HG03432 (cell line): ENCODE data around the gene KRTAP1-1.
"Not testable (repeated sequence)": the region's sequence is repeated elsewhere in the genome, so short reads cannot be mapped to it uniquely, and the experiment has no call there.

Source experiments
- ATAC-seq: cut with Tn5 transposase; IDR thresholded peaks from one replicate; pipeline ENCODE4 v1.9.1; 2021; ENCODE audit warnings: mild to moderate bottlenecking, moderate library complexity; ENCODE audit not compliant: unreplicated experiment

KRTAP1-1 gene

DNA sequence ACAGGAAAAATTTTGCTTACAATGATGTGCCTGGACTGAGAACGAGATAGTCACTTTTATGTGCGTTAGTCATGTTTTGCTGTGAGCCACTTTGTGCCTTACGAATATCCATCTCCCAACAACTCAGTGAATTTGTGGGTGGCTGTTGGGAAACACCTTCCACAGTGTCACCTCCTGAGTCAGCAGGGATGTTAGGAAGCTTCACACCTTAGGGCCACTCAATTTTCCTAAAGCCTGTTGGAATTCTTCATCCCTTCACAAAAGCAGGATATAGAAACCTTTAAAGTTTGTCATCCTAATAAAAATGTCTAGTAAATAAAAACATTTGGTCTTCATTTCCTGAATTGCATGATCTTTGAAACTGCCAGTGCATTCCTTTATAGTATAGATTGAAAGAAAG is 28.1 kb downstream of the KRTAP1-1 start:
- no peak for ATAC-seq

DNA sequence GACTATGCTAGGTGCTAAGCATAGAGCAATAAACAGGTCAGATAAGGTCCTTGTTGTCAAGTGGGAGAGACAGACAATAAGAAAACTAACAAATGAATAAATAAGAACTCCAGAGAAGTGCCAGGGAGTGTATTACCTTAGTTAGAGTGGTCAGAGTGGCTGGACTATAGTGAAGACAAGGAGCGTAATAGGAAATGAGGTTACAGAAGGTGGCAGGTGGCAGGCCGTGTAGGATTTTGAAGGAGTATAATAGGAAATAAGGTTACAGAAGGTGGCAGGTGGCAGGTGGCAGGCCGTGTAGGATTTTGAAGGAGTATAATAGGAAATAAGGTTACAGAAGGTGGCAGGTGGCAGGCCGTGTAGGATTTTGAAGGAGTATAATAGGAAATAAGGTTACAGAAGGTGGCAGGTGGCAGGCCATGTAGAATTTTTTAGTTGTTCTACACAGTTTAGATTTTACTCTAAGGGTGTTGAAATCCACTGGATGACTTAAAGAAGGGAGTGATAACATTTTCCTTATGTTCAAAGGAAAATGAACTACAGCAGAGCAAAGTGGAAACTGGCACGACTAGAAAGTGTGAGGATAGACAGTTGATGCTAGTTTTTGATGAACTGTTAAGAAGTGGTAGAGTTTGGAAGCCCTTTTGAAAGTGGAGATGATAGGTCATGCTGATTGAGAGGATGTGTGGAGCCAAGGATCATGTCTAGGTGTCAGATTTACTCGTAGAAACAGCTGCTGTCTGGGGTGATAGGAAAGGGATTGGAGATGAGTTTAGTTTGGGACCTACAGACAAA is 28.7 kb downstream of the KRTAP1-1 start:
- no peak for ATAC-seq

DNA sequence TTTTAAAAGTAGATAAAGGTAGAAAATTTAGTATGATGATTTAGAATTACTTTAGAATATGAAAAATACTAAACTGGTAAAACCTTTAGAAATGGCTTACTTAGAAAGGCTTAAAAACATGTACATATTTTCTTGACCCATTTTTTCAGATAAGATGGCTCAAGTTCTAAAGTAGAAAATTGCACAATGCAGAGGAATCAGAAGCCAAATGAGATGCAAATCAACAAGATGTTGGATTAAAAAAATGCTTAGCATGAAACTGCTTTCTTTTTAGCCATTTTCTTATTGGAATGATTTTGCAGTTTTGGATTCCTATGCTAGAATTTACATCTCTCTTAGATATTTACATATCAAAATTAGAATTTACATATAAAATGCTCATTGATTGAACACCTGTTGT is 30.8 kb downstream of the KRTAP1-1 start:
- no peak for ATAC-seq

DNA sequence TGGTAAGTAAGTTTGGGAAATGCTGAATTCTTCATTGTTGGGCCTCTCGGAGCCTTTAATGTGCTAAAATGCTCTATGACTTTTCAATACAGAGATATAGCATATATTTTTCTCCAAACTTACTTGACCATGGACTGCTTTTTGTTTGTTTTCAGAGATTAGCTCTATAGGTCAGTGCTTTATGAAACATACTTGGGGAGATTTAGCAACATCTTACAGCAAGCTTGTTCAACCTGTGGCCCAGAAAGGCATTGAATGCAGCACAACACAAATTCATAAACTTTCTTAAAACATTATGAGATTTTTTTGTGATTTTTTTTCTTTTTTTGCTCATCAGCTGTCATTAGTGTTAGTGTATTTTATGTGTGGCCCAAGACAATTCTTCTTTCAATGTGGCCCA is 31.3 kb downstream of the KRTAP1-1 start:
- ATAC-seq = no peak

DNA sequence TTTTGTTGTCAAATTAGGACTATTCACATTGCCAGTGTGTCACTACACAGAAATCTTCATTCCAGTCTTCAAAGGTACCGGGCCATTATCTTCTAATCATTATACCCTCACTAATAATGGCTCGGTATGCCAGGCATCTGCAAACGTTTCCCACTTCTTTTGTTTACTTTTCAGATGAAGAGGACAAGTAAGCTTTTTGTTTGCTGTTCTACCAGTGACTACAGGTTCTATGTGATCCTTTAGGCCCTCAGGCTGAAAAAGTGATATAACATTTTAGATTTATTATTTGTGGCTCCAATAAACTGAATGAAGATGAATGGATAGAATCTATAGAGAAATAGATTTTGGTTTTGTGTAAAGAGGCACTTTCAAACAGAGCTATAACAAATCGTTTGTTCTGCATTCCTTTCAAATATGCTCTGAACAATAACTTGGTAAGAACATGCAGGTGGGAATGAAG is 31.9 kb downstream of the KRTAP1-1 start:
- no peak for ATAC-seq

DNA sequence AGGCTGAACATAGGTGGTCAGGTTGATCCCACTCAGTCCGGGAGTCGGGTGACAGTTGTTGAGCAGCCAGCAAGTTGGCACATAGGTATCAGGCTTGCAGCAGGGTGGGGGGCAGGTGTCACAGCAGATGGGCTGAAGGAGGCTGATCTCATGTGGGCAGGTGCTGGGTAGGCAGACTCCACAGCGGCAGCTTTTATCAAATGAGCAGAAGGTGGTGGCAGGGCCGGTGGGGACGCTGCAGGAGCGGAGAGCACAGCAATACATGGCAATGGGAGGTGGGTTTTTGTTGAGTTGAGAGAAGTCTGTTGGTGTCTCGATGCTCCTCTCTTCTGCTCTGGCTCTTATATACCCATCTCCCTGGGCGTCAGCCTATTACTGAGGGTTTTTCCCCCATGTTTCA is 32.4 kb downstream of the KRTAP1-1 start, which contains the start of gene KRTAP3-1:
TSS of gene KRTAP3-1 (minus strand) at position 318 of the 400 bp plus-strand sequence. CDS start at position 264, 54 bp downstream.
- ATAC-seq = no peak

DNA sequence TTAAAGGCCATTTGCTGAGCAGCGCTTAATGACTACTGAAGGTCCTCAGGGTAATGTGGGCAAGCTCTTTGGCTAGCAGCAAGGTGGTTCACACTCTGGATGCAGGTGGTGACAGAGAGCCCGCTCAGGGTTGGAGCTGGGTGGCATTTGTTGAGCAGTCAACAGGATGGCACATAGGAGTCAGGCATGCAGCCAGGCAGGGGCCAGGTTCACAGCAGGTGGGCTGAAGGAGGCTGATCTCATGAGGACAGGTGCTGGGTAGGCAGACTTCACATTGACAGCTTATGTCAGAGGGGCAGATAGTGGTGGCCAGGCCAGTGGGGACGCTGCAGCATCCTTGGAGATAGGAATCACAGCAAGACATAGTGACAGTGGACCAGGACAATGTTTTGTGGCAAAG is 36.9 kb downstream of the KRTAP1-1 start:
- no peak for ATAC-seq

DNA sequence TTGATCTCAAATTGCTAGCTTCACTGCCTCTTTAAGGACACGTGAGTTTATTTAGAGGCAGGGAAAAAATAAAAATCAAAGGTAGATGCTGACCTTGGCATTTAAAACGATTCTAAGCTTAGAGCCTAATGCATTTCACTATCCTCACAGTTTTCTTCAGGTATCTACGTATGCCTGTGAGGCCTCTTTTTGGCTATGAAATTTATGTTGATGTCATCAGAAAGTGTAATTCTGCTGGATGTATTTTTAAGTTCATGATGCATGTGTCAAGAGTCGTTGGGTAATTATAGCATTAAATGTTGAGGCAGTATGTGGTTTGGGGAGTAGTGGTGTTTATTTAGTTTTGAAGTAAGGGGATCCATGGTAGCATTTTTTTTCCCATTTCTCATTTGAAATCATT is 37.3 kb downstream of the KRTAP1-1 start:
- ATAC-seq = no peak

DNA sequence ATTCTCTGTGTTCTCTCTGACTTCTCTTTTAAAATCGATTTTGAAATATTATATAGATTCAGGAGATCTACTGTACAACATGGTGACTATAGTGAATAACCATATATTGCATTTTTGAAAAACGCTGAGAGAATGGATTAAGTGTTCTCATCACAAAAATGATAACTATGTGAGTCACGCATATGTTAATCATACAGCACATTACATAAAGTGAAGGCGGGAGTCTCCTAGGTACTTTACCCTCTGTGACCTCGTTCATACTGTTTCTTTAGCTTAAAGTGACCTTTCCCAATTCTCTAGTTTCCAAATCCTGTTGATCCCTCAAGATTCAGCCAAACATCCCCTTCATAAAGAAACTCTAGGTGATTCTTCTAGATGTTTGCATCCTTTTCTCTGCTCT is 38.4 kb downstream of the KRTAP1-1 start:
- no peak for ATAC-seq

DNA sequence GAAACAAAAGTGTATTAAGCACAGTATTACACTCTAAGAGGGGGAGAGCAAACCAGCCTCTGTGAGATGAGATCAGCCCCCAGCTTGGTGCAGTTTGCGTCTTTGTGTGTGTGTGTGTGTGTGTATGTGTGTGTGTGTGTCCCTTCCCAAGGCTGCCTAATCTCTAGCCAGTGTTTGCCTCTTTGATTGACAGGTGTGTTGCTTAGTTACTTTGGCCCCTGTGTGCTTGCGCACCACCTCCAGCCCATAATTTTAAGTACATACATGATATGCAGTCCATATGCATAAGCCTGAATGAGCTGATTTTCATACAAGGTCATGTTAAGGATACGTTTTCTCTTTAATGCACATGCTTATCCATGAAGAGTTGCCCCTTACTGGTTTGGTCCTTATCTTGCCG is 39.5 kb downstream of the KRTAP1-1 start:
- no peak for ATAC-seq

DNA sequence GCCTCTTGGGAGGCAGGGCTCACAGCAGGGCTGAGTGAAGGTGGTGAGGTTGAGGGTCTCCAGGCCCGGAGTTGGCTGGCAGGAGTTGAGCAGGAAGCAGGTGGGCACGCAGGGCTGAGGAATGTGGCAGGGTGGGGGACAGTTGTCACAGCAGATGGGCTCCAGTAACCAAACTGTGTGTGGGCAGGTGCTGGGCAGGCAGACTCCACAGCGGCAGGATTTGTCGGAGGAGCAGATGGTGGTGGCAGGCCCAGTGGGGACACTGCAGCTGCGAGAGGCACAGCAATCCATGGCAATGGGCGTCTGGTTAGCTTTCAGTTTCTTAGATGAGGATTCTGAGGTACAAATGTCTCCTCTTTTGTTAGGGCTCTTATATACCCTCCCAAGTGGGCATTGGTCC is 41.7 kb downstream of the KRTAP1-1 start, which contains the start of gene KRTAP3-2:
TSS of gene KRTAP3-2 (minus strand) at position 344 of the 400 bp plus-strand sequence. CDS start at position 291, 53 bp downstream.
- not testable (repeated sequence) for ATAC-seq

DNA sequence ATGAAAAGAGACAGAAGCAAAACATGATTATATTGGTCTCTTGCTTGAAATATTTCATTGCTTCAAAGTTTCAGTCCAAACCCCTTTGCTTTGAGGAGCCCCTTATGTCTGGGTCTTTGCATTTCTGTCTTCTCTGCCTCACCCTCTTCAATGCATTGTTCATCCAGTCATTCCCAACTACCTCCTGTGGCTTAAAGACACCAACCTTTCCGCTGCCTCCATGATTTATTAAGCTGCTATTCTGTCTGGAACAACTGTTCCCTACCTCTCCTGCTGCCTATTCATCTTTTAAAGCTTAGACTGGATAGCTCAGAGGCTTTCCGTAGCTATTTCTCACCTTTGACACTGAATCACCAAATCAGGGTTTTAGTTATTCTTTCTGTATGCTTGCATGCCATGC is 43.9 kb downstream of the KRTAP1-1 start:
- no peak for ATAC-seq

DNA sequence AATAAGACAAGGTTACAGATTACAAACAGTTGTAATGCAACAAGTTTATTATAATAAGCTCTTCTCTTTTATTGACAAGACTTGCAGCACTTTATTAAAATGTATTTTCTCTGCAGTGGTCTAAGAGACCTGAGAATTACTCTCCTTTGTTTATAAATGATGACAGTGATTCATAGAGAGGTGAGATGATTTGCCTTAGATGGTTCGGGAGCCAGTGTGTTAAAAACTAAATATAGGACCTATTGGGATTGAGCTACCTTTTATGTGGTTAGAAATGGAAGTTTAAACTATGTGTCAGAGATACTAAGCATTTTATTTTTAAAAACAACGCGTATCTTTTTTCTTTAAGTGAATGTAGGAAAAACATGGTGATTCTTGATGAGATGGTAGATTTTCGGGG is 44.4 kb downstream of the KRTAP1-1 start:
- no peak for ATAC-seq

DNA sequence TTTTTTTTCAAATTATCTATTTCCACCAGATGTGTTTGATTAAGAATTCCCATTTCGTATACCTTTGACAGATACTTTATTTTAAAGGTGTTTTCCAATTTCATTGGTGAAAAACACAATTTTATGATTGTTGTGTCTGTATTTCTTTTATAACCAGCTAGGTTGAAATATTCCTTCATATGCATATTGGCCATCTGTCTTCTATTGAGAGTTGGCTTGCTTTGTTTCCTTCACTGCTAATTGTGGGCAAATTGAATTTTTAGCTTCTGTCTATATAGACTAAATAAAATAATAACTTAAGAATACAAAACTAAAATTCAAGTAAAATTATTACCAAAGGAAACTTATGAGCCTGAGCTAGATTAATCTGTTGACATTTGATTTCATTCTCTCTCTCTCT is 46.1 kb downstream of the KRTAP1-1 start:
- no peak for ATAC-seq

DNA sequence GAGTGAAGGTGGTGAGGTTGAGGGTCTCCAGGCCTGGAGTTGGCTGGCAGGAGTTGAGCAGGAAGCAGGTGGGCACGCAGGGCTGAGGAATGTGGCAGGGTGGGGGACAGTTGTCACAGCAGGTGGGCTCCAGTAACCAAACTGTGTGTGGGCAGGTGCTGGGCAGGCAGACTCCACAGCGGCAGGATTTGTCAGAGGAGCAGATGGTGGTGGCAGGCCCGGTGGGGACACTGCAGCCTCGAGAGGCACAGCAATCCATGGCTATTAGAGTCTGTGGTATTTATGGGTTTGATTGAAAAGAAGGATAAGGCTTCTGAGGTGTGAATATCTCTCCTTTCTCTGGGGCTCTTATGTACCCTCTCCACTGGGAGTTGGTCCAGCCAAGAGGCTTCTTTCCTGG is 47.4 kb downstream of the KRTAP1-1 start, which contains the start of gene KRTAP3-3:
TSS of gene KRTAP3-3 (minus strand) at position 326 of the 400 bp plus-strand sequence. CDS start at position 259, 67 bp downstream.
- no peak for ATAC-seq

DNA sequence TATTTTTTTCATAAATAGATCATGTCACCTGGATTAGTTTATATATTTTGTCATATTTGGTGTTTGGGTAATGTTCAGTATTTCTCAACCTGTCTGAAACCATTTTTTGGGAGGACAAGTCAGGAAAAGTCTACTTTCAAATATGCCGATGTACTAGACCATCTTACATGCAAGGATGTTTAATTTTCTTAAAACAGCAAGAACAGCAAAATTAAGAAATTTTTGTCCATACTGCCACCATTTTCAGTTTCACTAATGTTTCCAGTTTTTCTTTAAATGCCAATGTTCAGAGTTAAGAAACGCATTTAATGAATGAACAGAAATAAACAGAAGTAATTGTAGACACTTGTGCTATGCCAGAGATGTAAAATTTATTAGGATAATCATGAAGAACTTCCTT is 48.2 kb downstream of the KRTAP1-1 start:
- no peak for ATAC-seq

DNA sequence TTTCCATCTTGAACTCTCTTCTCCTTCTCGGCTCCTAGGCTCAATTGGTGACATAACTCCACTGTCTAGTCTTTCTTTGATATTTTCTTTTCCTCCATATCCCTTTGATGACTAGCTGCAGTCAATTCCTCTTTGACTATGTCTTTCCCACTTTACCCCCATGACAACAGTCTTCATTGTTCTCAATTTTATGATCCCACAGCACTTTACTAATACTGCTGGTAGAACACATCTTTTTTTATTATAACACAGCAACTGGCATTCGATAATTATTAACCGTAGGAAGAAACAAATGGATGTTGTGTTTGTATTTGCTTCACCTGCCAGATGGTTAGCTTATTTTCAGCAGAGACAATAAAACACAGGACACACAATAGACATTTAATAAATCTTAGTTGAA is 48.6 kb downstream of the KRTAP1-1 start:
- ATAC-seq = no peak
